WTC11 (cell line): Measurements from ENCODE around the gene AFF2. TPM values are rescaled to one million over a fixed set of nuclear protein-coding genes. Genes with fewer than 3 reads are reported as not detected.

Experiments used
- ATAC-seq: fragments of 200-7000 bp; cut with Tn5 transposase; 2 replicates; pipeline ENCODE4 v1.10.0; 2021; ENCODE audit warnings: mild to moderate bottlenecking, moderate library complexity
- CTCF ChIA-PET: fragments of 300-600 bp; sonication (Branson Sonifier 250); formaldehyde crosslinking; loops from one replicate; lab custom pipeline; 2021; ENCODE audit warnings: antibody characterized with exemption; lab: Charles Lee
- POLR2A ChIA-PET: fragments of 350-600 bp; sonication (Branson Sonifier 250); formaldehyde crosslinking; loops from one replicate; lab custom pipeline; 2021; ENCODE audit warnings: antibody characterized with exemption; lab: Charles Lee
- DNase-seq: peaks from one replicate; pipeline ENCODE4 v3.0.0; 2021; ENCODE audit warnings: low spot score
- H3K27ac Mint-ChIP-seq: 2 replicates; pipeline ENCODE4 v1.8.0; 2021; ENCODE audit warnings: mixed read lengths
- H3K27me3 Mint-ChIP-seq: 2 replicates; pipeline ENCODE4 v1.8.0; 2021; ENCODE audit warnings: low read depth, mild to moderate bottlenecking, moderate library complexity, mixed read lengths
- H3K36me3 Mint-ChIP-seq: 2 replicates; pipeline ENCODE4 v1.8.0; 2021; ENCODE audit warnings: mixed read lengths
- H3K4me1 Mint-ChIP-seq: 2 replicates; pipeline ENCODE4 v1.8.0; 2022; ENCODE audit warnings: mixed read lengths
- H3K4me3 Mint-ChIP-seq: 2 replicates; pipeline ENCODE4 v1.8.0; 2021; ENCODE audit warnings: mild to moderate bottlenecking, moderate library complexity, mixed read lengths
- H3K9me3 Mint-ChIP-seq: 2 replicates; pipeline ENCODE4 v1.8.0; 2021; ENCODE audit warnings: mixed read lengths
- AFF4 ChIP-seq: sonication (generic); formaldehyde crosslinking; IDR thresholded peaks from 2 replicates; pipeline ENCODE4 v1.8.1; 2023; ENCODE audit warnings: mild to moderate bottlenecking, missing genetic modification reagents, borderline replicate concordance
- ARID4B ChIP-seq: sonication (generic); formaldehyde crosslinking; IDR thresholded peaks from 2 replicates; pipeline ENCODE4 v1.8.0; 2023; ENCODE audit warnings: missing genetic modification reagents, mild to moderate bottlenecking, borderline replicate concordance
- ATF3 ChIP-seq: sonication (generic); formaldehyde crosslinking; conservative IDR thresholded peaks from 2 replicates; pipeline ENCODE4 v1.8.1; 2022; ENCODE audit warnings: mild to moderate bottlenecking, missing genetic modification reagents
- GRHL2 ChIP-seq: fragments of 250-450 bp; sonication (Bioruptor Pico); IDR thresholded peaks from 2 replicates; pipeline ENCODE4 v1.8.0; 2022; ENCODE audit warnings: mild to moderate bottlenecking, moderate library complexity; ENCODE audit not compliant: insufficient replicate concordance, severe bottlenecking
- SP1 ChIP-seq: sonication (generic); formaldehyde crosslinking; conservative IDR thresholded peaks from 2 replicates; pipeline ENCODE4 v1.8.1; 2022; ENCODE audit warnings: missing genetic modification reagents
- STAT6 ChIP-seq: sonication (generic); formaldehyde crosslinking; conservative IDR thresholded peaks from 2 replicates; pipeline ENCODE4 v1.8.1; 2023; ENCODE audit warnings: mild to moderate bottlenecking, low read depth, missing genetic modification reagents, moderate library complexity
- TEAD1 ChIP-seq: sonication (generic); formaldehyde crosslinking; IDR thresholded peaks from 2 replicates; pipeline ENCODE4 v1.8.0; 2022; ENCODE audit warnings: mild to moderate bottlenecking, missing genetic modification reagents
- TP53 ChIP-seq: sonication (generic); formaldehyde crosslinking; IDR thresholded peaks from 2 replicates; pipeline ENCODE4 v1.8.1; 2023; ENCODE audit warnings: mild to moderate bottlenecking, missing genetic modification reagents
- ZNF232 ChIP-seq: sonication (generic); formaldehyde crosslinking; IDR thresholded peaks from 2 replicates; pipeline ENCODE4 v1.8.0; 2022; ENCODE audit warnings: mild to moderate bottlenecking, missing genetic modification reagents
- ZNF317 ChIP-seq: sonication (generic); formaldehyde crosslinking; IDR thresholded peaks from 2 replicates; pipeline ENCODE4 v1.8.1; 2023; ENCODE audit warnings: low read depth, mild to moderate bottlenecking, moderate library complexity, missing genetic modification reagents, borderline replicate concordance
- ZSCAN18 ChIP-seq: fragments of 250-450 bp; sonication (Bioruptor Pico); IDR thresholded peaks from 2 replicates; pipeline ENCODE4 v2.1.2; 2022; ENCODE audit warnings: mild to moderate bottlenecking, moderate library complexity
- total RNA-seq: library from RNA; stranded (reverse); gene quantifications from 3 replicates; pipeline ENCODE4 v1.2.3, GENCODE V29; 2021

Gene AFF2
- total RNA-seq, 1 experiment from 2014 or later, result 7.6 TPM

GRCh38 chrX:148681605-148682004 is 181.2 kb downstream of the AFF2 start (continued):
- TF ChIP-seq AFF4 (CRISPR knock-in tag) (no peak), ZNF317 (CRISPR knock-in tag) (no peak), TP53 (CRISPR knock-in tag) (no peak), ZSCAN18 (CRISPR knock-in tag) (no peak), TEAD1 (CRISPR knock-in tag) (no peak), SP1 (CRISPR knock-in tag) (no peak)

- CTCF ChIA-PET, result no interaction called here
- Mint-ChIP-seq H3K4me1 (no peaks in the 10 kb centered on the region), H3K36me3 (no peaks in the 10 kb centered on the region), H3K4me3 (no peak overlapping the region), H3K27me3 (no peaks in the 10 kb centered on the region), H3K9me3 (no peaks in the 10 kb centered on the region), H3K27ac (no peak overlapping the region)
- TF ChIP-seq ZNF317 (CRISPR knock-in tag) (no peak), STAT6 (CRISPR knock-in tag) (no peak), GRHL2 (CRISPR knock-in tag) (no peak), ATF3 (CRISPR knock-in tag) (no peak), ARID4B (CRISPR knock-in tag) (no peak), ZNF232 (CRISPR knock-in tag) (no peak)
- POLR2A ChIA-PET, result no interaction called here
- no peak for ATAC-seq
- no peak for DNase-seq
These were observed 181.8 kb downstream of the AFF2 start for GRCh38 chrX:148682206-148682605.
